ENCODE results near the gene TSPEAR.

GRCh38 chr21:44749116-44749758, 37.9 kb upstream of the TSPEAR start:
- TF ChIP-seq SP1 (IDR thresholded peaks at IDR 0.05) (no peak), FOXK2 (IDR thresholded peaks at IDR 0.05) (no peak), LEF1 (IDR thresholded peaks at IDR 0.05; ENCODE audit: borderline replicate concordance) (no peak), SUZ12 (IDR thresholded peaks at IDR 0.05) (no peak), L3MBTL2 (conservative IDR thresholded peaks at IDR 0.05) (no peak), TARDBP (IDR thresholded peaks at IDR 0.05) (no peak), NFRKB (IDR thresholded peaks at IDR 0.05) (no peak)

All from HEK293T (cell line).